Pulmonary artery endothelial cell (primary cell): ENCODE measurements around the gene SCAMP3. TPM values are rescaled to one million over a fixed set of nuclear protein-coding genes. Genes with fewer than 3 reads are reported as not detected.
"Not testable (repeated sequence)": the region's sequence is repeated elsewhere in the genome, so short reads cannot be mapped to it uniquely, and the experiment has no call there.

Experiments
- DNase-seq: peaks from one replicate; pipeline ENCODE4 v3.0.0-alpha.2; 2011; ENCODE audit warnings: low read depth, low spot score
- total RNA-seq: library from RNA; depleted of rRNA; stranded (reverse); fragments of >200 nt; gene quantifications from 2 replicates; pipeline ENCODE4 v1.2.3, GENCODE V29; 2014

The SCAMP3 gene
- total RNA-seq, 1 donor from 2014 or later: 32.3 TPM

DNA sequence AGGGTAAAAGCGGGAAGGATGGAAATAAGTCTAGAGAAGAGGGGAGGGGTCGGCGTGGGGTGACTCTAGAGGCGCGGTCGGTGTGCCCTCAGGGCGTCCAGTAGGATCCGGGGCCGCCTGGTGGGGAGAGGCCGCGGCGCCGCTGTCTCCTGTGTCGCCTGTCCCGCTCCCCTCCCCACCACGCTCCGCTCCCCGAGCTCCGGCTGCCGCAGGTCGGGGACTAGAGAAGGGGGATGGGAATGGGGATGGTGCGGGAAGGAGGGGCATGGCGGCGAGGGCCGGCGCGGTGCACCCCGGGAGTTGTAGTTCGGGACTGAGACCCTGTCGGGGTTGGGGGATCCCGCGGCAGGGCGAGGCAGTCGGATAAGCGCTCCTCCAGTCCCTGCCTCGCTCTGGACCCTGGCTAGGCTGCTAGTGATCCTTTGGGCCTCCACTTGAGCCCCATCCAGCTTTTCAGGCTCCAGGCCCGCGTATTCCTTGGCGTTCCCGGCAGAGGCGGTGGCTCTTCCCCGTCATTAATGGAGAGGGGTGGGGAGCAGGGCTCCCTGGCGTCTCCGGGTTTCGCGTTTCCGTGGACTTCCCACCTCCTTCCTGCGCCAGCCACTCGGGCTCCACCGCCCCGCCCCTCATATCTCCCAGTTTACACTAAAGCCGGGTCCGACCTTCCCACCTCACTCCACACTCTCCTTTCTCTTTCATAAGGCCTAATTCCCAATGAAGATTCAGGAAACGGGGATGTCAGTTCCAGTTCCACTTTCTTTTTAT lies 6.7 kb downstream of the SCAMP3 start, which contains the start of gene ENTREP3:
TSS of gene ENTREP3 (minus strand) at position 241 of the 765 bp plus-strand sequence. CDS start 606 bp downstream, outside the sequence.
- DNase-seq: no peak

- no peak for DNase-seq
Measured at GRCh38 chr1:155254714-155255242, 7.4 kb downstream of the SCAMP3 start.

GRCh38 chr1:155254228-155254713 lies 7.9 kb downstream of the SCAMP3 start:
- DNase-seq: no peak

DNA sequence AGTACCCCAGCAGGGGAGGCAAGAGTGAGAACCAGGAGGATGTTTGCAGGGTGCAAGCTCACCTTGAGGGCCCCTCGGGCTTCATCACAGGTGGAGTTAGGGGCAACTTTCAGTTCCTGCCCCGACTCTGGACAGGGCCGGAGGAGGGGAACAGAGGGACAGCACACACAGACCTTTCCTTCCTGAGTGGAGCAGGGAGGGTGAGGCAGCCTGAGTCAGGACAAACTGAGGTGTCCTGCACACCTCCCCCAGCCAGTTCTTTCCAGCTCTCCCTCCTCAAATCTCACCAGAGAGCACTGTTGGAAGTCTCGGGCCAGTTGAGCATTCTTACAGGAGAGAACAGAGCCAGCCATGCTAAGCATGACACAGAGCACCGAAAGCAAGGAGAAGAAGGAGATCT lies 8.4 kb downstream of the SCAMP3 start:
- DNase-seq: no peak

DNA sequence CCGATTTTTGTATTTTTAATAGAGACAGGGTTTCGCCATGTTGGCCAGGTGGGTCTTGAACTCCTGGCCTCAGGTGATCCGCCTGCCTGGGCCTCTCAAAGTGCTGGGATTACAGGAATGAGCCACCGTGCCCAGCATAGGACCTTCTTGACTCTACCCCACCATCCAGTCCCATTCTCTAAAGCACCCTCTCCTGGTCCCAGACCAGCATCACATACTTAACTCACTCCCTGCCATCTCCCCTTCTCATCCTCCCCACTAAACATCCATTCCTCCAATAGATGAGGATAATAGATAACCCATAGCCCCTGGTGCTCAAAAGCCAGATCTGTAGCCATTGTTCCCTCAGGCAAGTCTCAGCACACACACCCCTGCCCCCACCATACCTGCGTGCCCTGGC lies 9.0 kb downstream of the SCAMP3 start:
- DNase-seq: no peak

DNA sequence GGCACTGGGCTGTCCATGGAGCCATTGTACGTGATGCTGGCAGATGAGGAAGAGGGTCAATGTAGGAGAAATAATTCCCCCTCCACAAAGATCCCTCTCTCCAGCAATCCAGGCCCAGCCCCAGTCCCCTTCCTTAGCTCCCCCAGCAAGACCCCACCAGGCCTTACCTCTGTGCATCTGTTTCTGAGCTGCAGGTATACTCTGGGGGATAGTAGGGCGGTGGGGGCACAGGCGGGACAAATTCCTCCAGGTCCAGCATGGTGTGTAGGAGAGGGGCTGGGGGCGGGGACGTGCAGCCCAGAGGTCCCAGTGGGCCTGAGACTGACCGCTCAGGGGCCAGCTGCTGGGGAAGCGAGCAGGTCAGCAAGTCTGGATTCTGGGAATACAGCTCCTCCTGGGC lies 10.6 kb downstream of the SCAMP3 start:
- DNase-seq: no peak

DNA sequence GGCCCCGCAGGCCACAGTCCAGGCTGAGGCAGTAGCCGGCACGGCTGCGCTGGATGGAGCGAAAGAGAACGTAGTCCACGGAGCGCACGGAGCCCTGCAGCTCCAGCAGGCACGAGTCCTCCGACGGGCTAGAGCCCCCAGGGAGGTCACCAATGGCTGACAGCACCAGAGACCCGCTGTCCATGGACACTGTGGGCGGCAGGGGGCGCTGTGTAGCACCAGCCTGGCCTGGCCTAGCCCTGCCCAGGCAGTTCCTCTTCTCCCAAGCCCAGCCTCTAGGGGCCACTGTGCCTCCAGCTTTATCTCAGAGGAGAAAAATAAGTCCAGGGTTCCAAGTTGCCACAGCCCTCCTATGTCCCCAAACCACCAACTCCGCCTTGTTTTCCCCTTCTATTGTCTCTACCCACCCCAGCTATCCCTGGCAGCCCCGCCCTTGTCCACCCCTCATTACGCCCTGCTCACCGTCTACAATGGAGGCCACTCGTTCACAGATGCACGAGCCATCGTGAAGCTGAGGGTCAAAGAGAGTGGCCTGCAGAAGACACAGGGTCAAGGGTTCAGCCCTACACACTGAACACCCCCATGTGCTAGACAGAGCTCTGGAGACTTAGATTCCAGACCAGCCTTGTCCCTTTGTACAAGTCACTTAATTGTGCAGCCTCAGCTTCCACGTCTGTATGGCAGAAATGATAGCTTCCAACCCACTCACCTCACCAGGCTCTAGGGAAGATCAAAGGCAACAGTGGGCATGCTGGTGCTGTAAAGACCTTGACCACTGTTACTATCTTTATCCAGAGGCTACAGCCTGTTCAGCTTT lies 11.3 kb downstream of the SCAMP3 start:
- DNase-seq: peak; percentile 69

GRCh38 chr1:155250246-155250632 lies 11.9 kb downstream of the SCAMP3 start:
- no peak for DNase-seq

DNA sequence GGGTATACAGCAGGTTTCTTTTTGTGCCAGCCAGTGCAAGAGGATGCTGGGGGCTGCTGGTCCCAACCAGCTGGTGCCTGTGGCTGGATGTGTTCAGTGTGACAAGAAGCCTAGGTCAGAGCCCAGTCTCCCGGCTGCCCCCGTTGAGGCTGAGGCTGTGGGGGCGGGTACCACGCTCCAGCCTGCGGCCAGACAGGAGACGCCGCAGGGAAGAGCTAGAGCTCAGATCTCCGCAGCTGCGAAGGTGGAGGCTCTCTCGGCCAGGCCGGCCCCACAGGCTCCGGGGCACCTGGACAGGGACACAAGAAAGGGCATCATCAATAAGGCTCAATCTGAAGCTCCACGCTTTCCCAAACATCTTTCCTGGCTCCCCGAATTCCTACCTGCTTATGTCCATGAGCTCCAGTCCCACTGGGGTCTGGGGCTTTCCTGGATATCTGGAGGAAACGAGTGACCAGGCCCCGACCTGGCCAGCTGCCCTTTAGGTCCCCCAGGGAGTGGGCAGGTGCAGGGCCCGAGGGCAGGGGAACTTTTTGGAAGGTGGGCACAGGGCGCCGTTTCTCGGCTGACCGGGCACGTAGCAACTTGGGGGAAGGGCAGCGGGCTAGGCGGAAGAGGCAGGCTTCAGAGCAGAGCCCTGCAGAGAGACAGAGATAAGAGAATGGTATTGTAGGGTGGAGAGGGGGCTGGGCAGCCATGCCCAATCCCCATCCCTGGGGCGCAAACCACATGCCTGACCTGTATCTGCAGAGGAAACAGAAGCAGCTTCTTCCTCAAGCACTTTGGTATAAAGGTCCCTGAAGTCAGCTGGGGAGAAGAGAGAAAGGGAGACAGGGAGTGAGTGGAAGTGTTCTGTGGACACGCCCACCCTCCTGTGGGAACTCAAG lies 14.2 kb downstream of the SCAMP3 start:
- DNase-seq: no peak

- DNase-seq: not testable (repeated sequence)
Measured at GRCh38 chr1:155246796-155247195, 15.4 kb downstream of the SCAMP3 start.

DNA sequence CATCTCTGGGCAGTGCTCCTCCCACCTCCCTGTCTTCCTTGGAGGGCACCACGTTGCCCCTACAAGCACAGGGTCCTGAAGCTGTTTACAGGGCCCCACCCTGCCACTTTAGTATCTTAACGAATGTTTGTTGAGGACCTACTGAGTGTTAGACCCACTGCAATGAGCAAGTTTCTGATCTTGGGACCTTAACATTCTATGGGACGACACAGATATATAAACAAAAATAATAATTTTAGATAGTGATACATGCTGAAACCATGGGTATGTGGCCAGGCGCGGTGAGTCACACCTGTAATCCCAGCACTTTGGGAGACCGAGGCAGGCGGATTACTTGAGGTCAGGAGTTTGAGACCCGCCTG lies 17.0 kb downstream of the SCAMP3 start:
- DNase-seq: no peak

GRCh38 chr1:155244368-155245162 lies 17.6 kb downstream of the SCAMP3 start:
- peak; percentile 98 for DNase-seq

DNA sequence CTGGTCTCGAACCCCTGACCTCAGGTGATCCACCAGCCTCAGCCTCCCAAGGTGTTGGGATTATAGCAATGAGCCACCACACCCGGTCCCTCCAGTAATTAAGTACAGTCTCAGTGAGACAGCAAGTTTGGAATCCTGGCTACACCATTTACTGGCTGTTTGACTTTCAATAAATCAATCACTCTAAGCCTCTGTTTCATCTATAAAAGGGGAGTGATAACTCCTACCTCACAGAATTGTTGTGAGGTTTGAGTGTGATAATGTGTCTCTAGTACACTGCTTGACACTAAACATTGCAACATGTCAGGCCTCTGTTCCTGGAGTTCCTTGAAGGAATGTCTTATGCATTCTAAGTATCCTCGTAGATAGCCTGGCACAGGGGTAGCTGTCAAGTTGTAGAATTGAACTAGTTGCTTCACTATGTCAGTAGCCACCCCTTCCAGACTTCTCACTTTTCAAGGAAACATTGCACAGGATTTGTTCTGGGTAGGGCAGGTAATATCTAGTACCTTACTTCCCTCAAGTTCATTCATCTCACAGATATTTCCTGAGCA lies 19.3 kb downstream of the SCAMP3 start:
- DNase-seq: no peak

DNA sequence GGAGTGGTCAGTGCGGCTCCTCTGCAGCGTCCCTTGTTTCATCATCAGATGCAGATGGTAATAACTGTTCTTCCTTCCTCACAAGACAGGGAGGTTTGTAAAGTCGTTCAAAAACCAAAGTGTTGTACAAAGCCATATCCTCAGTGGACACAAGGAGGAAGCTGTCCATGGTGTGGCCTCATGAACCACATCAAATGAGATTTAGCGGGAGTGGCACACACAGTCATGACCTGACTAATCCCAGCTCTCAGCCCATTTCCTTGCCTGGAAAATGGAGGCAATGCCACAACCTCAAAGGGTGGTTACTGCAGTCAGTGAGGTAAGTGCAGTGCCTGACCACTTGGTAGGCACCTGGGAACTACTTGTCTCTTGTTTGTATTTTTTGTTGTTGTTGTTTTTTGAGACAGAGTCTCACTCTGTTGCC lies 20.3 kb downstream of the SCAMP3 start:
- DNase-seq: no peak

DNA sequence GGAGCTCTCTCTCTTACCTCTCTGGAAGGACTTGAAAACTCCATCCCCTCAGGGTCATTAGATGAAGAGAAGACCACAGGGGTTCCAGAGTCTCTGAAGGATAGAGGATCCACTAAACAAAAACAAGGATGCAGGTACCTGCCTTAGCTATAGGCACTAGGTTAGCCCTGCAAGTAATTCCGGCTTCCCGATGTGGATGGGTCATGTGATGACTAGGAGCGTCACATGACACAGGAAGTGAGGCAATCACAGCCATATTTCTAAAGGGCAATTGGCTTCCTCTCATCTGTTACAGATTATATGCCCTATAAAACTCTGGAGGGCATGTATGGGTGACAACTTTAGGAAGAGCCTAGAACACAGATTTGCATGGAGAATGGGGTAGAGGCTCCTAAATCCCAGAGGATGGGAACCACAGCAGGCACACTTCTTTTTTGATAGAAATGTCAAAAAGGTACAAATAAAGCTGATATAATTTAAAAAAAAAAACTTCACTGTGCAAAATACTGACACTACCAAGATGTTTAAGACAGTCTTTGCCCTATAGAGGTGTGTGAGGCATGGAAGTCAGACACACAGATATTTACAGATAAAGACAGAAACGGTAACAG lies 21.0 kb downstream of the SCAMP3 start:
- no peak for DNase-seq

DNA sequence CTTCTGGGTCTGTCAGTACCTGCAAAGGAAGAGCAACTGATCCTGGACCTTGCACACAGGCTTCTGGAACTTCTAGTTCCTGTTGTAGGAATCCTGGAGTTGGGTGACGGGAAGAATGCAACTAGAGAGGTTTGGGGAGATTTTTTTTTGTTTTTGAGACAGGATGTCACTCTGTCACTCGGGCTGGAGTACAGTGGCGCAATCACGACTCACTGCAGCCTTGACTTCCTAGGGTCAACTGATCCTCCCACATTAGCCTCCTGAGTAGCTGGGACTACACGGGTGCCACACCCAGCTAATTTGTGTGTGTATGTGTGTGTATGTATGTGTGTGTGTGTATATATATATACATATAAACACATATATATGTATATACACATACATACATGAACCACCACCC lies 25.7 kb downstream of the SCAMP3 start:
- no peak for DNase-seq

DNA sequence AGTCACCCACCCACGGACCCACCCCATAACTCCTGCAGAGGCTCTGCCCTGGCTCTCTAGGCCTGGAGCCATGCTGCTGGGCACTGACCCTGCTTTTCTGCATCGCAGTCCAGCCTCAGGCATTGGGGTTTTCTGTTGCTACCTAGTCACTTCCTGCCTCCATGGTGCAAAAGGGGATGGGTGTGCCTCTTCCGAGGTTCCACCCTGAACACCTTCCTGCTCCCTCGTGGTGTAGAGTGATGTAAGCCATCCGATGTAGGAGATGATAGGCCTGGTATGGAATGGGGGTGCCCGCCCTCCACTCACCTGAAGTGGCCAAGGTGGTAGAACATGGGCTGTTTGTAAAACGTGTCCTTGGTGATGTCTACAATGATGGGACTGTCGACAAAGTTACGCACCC lies 26.8 kb downstream of the SCAMP3 start:
- DNase-seq: not testable (repeated sequence)

GRCh38 chr1:155233502-155233901 lies 28.7 kb downstream of the SCAMP3 start:
- DNase-seq: not testable (repeated sequence)
